ENCODE data around the gene RPL37A.

DNA sequence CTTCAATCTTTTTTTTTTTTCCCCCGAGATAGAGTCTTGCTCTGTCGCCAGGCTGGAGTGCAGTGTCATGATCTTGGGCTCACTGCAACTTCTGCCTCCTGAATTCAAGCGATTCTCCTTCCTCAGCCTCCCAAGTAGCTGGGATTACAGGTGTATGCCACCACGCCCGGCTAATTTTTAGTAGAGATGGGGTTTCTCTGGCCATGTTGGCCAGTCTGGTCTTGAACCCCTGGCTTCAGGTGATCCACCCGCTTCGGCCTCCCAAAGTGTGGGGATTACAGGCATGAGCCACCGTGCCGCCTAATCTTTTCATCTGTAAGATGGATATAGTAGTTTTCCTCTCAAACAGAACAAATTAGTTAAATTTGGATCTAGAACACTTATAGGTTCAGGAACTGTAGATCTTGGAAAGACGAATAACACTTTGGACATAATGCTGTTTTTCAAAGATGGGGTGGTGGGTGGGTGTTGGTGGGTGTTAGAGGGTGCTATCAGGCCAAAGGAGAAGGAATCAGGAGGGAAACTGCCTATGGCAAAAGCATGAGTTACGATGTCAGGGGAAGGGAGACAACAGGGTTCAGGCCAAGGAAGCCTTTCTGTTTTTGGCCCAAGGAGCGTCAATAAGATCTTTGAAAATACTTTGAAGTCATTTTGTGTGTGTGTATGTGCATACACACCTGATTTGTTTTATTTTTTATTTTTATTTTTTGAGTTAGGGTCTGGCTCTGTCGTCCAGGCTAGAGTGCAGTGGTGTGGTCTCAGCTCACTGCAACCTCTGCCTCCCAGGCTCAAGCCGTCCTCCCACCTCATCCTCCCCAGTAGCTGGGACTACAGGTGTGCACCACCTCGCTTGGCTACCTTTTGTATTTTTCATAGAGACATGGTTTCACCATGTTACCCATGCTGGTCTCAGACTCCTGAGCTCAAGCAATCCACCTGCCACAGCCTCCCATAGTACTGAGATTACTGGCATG lies 6.8 kb downstream of the RPL37A start:
- TF ChIP-seq GATA2 (IDR thresholded peaks at IDR 0.05; ENCODE audit: low read depth, low read length): no peak
- TF ChIP-seq GATA3 (IDR thresholded peaks at IDR 0.05; ENCODE audit: low read depth, low read length): no peak

All from SH-SY5Y (cell line).